Measurements from ENCODE around the gene ZNF138. TPM values are rescaled to one million over a fixed set of nuclear protein-coding genes. Genes with fewer than 3 reads are reported as not detected.
A peak's percentile ranks its signal among the peaks of the same experiment; 100 is the strongest.
"Not testable (repeated sequence)": the region's sequence is repeated elsewhere in the genome, so short reads cannot be mapped to it uniquely, and the experiment has no call there.

ZNF138 gene
- total RNA-seq, 1 donor from 2014 or later = 61.2 TPM

DNA sequence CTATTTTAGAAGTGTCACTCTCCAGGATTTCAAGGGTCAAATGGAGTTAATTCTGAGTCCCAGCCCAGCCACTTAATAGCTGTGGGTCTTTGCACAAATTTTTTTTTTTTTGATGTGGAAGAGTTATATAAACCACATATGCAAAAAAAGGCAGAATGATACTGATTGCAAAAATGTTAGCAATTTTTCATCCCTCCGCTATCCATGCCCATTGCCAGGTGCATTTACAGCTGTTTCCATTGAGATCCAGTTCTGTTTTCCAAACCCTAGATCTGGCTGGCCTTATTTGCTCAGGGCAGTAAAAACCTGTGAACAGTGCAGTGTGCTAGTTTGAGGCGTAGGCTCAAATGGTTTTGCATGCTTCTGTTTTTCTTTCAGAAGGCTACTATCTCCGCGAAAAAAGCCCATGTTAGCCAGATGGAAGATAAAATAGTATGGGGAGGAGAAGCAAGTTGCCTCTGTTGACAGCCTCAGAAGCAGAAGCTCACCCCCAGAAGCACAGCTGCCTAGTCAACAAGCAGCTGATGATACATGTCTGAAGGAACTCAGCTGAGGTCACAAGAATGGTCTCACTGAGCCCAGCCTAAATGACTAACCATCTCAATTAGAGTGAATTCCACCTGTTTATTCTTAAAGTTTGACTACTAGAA, 997 bp upstream of the ZNF138 start:
- no peaks in the 10 kb centered on the region for H3K36me3 ChIP-seq
- DNase-seq (ENCODE audit: low spot score) = no peak
- H3K79me2 ChIP-seq (ENCODE audit: low read depth) = peaks cover 39% of the 10 kb centered on the region
- H3K9ac ChIP-seq = no peak overlapping the region
- Mint-ChIP-seq H3K27me3 (ENCODE audit: insufficient read depth, low read depth) (no peaks in the 10 kb centered on the region), H3K36me3 (peaks cover 21% of the 10 kb centered on the region), H3K4me3 (peak overlapping the region; percentile 97), H3K27ac (no peak overlapping the region), H3K4me1 (peaks cover 12% of the 10 kb centered on the region), H3K9me3 (peaks cover 25% of the 10 kb centered on the region)
- H3K4me1 ChIP-seq = peaks cover 12% of the 10 kb centered on the region
- peak overlapping the region; percentile 58 for H2AFZ ChIP-seq (replicated peaks)
- TF ChIP-seq, protein P1, sequence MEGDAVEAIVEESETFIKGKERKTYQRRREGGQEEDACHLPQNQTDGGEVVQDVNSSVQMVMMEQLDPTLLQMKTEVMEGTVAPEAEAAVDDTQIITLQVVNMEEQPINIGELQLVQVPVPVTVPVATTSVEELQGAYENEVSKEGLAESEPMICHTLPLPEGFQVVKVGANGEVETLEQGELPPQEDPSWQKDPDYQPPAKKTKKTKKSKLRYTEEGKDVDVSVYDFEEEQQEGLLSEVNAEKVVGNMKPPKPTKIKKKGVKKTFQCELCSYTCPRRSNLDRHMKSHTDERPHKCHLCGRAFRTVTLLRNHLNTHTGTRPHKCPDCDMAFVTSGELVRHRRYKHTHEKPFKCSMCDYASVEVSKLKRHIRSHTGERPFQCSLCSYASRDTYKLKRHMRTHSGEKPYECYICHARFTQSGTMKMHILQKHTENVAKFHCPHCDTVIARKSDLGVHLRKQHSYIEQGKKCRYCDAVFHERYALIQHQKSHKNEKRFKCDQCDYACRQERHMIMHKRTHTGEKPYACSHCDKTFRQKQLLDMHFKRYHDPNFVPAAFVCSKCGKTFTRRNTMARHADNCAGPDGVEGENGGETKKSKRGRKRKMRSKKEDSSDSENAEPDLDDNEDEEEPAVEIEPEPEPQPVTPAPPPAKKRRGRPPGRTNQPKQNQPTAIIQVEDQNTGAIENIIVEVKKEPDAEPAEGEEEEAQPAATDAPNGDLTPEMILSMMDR (IDR thresholded peaks at IDR 0.05) = no peak
- no peak for TF ChIP-seq EZH2 (IDR thresholded peaks at IDR 0.05)
- no peak for TF ChIP-seq EZH2phosphoT487 (IDR thresholded peaks at IDR 0.05)
- H3K27ac ChIP-seq = no peak overlapping the region
- H3F3A ChIP-seq (ENCODE audit: low read depth) = no peaks in the 10 kb centered on the region
- no peaks in the 10 kb centered on the region for H3K9me3 ChIP-seq (ENCODE audit: low read depth)
- no peaks in the 10 kb centered on the region for H3K27me3 ChIP-seq
- H3K4me2 ChIP-seq = no peak overlapping the region
- H3K4me3 ChIP-seq = no peak overlapping the region
- H4K20me1 ChIP-seq (ENCODE audit: low read depth) = peaks cover 4% of the 10 kb centered on the region

DNA sequence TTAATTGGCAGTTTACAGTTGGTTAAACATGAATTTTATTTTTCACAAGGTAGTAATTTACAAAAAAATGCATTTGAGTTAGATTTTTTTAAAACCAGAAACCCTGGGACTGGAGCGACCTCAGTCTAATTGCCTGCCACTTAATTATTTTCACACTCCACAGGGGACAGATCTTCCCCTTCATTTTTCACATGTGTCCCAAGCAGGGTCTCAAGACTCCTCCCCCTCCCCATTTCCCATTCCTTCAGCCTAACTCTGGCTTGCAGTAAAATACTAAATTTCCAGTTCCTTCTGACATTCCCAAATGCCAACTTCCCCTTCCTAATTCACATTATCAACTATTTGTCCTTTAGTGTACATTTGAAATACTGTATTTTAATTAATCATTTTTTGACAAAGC, 948 bp downstream of the ZNF138 start:
- Mint-ChIP-seq H3K27ac (peak overlapping the region; percentile 99), H3K4me1 (peaks cover 12% of the 10 kb centered on the region), H3K27me3 (ENCODE audit: insufficient read depth, low read depth) (no peaks in the 10 kb centered on the region), H3K36me3 (peaks cover 37% of the 10 kb centered on the region), H3K4me3 (peak overlapping the region; percentile 97), H3K9me3 (peaks cover 32% of the 10 kb centered on the region)
- DNase-seq (ENCODE audit: low spot score) = peak; percentile 50
- TF ChIP-seq EZH2phosphoT487 (IDR thresholded peaks at IDR 0.05) (no peak), EZH2 (IDR thresholded peaks at IDR 0.05) (no peak)
- TF ChIP-seq, protein P1 (IDR thresholded peaks at IDR 0.05) = no peak
- peak overlapping the region; percentile 94 for H3K4me2 ChIP-seq
- peaks cover 12% of the 10 kb centered on the region for H3K4me1 ChIP-seq
- H4K20me1 ChIP-seq (ENCODE audit: low read depth) = peaks cover 4% of the 10 kb centered on the region
- peak overlapping the region; percentile 83 for H2AFZ ChIP-seq (replicated peaks)
- H3K27me3 ChIP-seq = no peaks in the 10 kb centered on the region
- H3K9me3 ChIP-seq (ENCODE audit: low read depth) = no peaks in the 10 kb centered on the region
- peaks cover under 1% of the 10 kb centered on the region for H3K36me3 ChIP-seq
- H3F3A ChIP-seq (ENCODE audit: low read depth) = no peaks in the 10 kb centered on the region
- H3K9ac ChIP-seq = peak overlapping the region; percentile 99
- H3K79me2 ChIP-seq (ENCODE audit: low read depth) = peaks cover 58% of the 10 kb centered on the region
- peak overlapping the region; percentile 97 for H3K4me3 ChIP-seq
- H3K27ac ChIP-seq = peak overlapping the region; percentile 98

DNA sequence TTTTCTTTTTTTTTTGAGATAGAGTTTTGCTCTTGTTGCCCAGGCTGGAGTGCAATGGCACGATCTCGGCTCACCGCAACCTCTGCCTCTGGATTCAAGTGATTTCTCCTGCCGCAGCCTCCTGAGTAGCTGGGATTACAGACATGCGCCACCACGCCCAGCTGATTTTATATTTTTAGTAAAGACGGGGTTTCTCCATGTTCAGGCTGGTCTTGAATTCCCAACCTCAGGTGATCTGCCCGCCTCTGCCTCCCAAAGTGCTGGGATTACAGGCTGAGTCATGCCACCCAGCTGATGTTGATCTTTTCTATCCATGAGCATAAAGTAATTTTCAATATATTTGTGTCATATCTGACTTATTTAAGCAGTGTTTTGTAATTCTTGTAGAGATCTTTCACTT, 4.9 kb downstream of the ZNF138 start:
- not testable (repeated sequence) for H4K20me1 ChIP-seq (ENCODE audit: low read depth); H3K27me3 ChIP-seq; H3K27ac Mint-ChIP-seq; H3K27ac ChIP-seq; H3K4me3 ChIP-seq; H3K4me2 ChIP-seq; H3K4me3 Mint-ChIP-seq; H2AFZ ChIP-seq (replicated peaks); H3K27me3 Mint-ChIP-seq (ENCODE audit: insufficient read depth, low read depth); DNase-seq (ENCODE audit: low spot score); H3K9me3 ChIP-seq (ENCODE audit: low read depth); H3F3A ChIP-seq (ENCODE audit: low read depth); H3K9ac ChIP-seq
- Histone ChIP-seq H3K79me2 (ENCODE audit: low read depth) (peaks cover 97% of the 10 kb centered on the region), H3K4me1 (peaks cover 12% of the 10 kb centered on the region), H3K36me3 (peaks cover 17% of the 10 kb centered on the region)
- Mint-ChIP-seq H3K36me3 (peaks cover 72% of the 10 kb centered on the region), H3K4me1 (peaks cover 12% of the 10 kb centered on the region), H3K9me3 (peaks cover 66% of the 10 kb centered on the region)

DNA sequence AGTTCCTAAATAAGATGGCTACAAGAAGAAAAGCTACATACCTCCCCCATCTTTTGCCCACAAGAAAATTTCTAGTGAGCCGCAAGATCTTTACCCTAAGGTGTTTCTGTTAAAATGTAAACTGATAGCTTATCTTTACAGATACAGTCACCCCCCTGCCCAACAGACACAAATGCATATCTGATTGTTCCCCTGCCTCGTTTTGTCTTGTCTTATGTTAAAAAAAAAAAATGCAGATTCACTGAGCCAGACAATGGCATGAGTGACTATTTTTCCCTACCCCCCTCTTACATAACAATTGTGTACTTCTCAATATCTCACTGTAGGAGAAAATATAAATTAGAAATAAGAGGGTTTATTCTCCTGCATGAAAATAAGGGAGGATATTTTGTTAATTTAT, 8.5 kb downstream of the ZNF138 start:
- Histone ChIP-seq H3F3A (ENCODE audit: low read depth) (no peaks in the 10 kb centered on the region), H4K20me1 (ENCODE audit: low read depth) (no peaks in the 10 kb centered on the region), H3K27me3 (no peaks in the 10 kb centered on the region), H3K4me3 (no peak overlapping the region), H3K27ac (no peak overlapping the region), H3K36me3 (peaks cover 24% of the 10 kb centered on the region), H3K79me2 (ENCODE audit: low read depth) (peaks cover 79% of the 10 kb centered on the region), H3K9ac (no peak overlapping the region), H3K9me3 (ENCODE audit: low read depth) (peaks cover 5% of the 10 kb centered on the region), H2AFZ (replicated peaks) (no peak overlapping the region), H3K4me1 (no peaks in the 10 kb centered on the region), H3K4me2 (no peak overlapping the region)
- Mint-ChIP-seq H3K9me3 (peaks cover 76% of the 10 kb centered on the region), H3K27ac (no peak overlapping the region), H3K36me3 (peaks cover 69% of the 10 kb centered on the region), H3K27me3 (ENCODE audit: insufficient read depth, low read depth) (peaks cover 2% of the 10 kb centered on the region), H3K4me1 (no peaks in the 10 kb centered on the region), H3K4me3 (no peak overlapping the region)
- no peak for DNase-seq (ENCODE audit: low spot score)
- no peak for TF ChIP-seq EZH2 (IDR thresholded peaks at IDR 0.05)
- TF ChIP-seq EZH2phosphoT487 (IDR thresholded peaks at IDR 0.05) = no peak
- TF ChIP-seq, protein P1 (IDR thresholded peaks at IDR 0.05) = no peak
